Progenitor cell of endocrine pancreas (in vitro differentiated cells): ENCODE measurements around the gene ADAMTS16. TPM values are rescaled to one million over a fixed set of nuclear protein-coding genes. Genes with fewer than 3 reads are reported as not detected.
A peak's percentile ranks its signal among the peaks of the same experiment; 100 is the strongest.

ENCODE experiments used
- DNase-seq: peaks from one replicate; pipeline ENCODE4 v3.0.0; 2021; ENCODE audit warnings: low spot score; ENCODE audit not compliant: unreplicated experiment
- H3K27ac Mint-ChIP-seq: 2 replicates; pipeline ENCODE4 v1.8.0; 2021; ENCODE audit warnings: mild to moderate bottlenecking, moderate library complexity, mixed read lengths
- H3K27me3 Mint-ChIP-seq: 2 replicates; pipeline ENCODE4 v1.8.0; 2021; ENCODE audit warnings: mixed read lengths
- H3K36me3 Mint-ChIP-seq: 2 replicates; pipeline ENCODE4 v1.8.0; 2022; ENCODE audit warnings: mixed read lengths; ENCODE audit not compliant: insufficient read depth
- H3K4me1 Mint-ChIP-seq: 2 replicates; pipeline ENCODE4 v1.8.0; 2021; ENCODE audit warnings: low read depth, mixed read lengths
- H3K4me3 Mint-ChIP-seq: 2 replicates; pipeline ENCODE4 v1.8.0; 2021; ENCODE audit warnings: low read depth, mild to moderate bottlenecking, moderate library complexity, mixed read lengths
- H3K9me3 Mint-ChIP-seq: 2 replicates; pipeline ENCODE4 v1.8.0; 2021; ENCODE audit warnings: low read depth, mixed read lengths
- total RNA-seq: library from RNA; stranded (reverse); gene quantifications from 2 replicates; pipeline ENCODE4 v1.2.1, GENCODE V29; 2021
- TF ChIP-seq, protein P1 (sequence below): fragments of 200-600 bp; sonication (generic); IDR thresholded peaks from one replicate; pipeline ENCODE4 v1.5.0; 2021; ENCODE audit warnings: antibody characterized with exemption, mild to moderate bottlenecking; ENCODE audit not compliant: unreplicated experiment

The ADAMTS16 gene
- total RNA-seq, 1 donor from 2014 or later, result 40.7 TPM

DNA sequence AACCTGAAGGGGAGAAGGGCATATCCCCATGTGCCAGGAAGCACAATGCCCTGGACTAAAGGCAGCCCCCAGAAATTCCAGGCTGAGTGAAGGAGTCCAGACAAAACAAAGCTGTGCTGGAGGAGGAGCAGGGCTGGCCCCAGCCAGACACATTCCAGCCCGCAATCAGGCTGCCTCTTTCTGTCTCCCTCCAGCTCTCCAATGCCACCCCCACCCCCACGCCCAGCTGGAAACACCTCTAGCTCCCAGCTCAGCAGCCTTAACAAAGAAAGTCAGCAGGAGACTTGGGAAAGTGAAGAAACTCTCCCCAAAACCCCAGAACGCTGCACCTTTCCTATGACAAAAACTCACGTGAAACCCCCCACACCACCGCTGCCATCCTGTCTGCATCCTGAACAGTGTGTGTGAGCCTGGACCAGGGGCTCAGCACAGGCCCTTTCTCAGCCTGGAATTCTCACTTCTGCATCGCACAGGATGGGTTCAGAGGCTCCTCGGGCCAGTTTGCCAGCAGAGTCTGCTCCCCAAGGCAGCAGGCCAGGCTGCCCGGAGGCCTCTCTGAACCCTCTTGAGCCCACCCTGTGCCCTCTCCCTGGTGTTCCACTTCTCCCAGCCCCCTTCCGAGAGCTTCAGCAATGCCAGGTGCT, 186.1 kb downstream of the ADAMTS16 start:
- H3K9me3 Mint-ChIP-seq, result peaks cover 9% of the 10 kb centered on the region
- H3K36me3 Mint-ChIP-seq, result peaks cover 25% of the 10 kb centered on the region
- peaks cover 20% of the 10 kb centered on the region for H3K4me1 Mint-ChIP-seq
- no peaks in the 10 kb centered on the region for H3K27me3 Mint-ChIP-seq
- no peak for DNase-seq
- TF ChIP-seq, protein P1, sequence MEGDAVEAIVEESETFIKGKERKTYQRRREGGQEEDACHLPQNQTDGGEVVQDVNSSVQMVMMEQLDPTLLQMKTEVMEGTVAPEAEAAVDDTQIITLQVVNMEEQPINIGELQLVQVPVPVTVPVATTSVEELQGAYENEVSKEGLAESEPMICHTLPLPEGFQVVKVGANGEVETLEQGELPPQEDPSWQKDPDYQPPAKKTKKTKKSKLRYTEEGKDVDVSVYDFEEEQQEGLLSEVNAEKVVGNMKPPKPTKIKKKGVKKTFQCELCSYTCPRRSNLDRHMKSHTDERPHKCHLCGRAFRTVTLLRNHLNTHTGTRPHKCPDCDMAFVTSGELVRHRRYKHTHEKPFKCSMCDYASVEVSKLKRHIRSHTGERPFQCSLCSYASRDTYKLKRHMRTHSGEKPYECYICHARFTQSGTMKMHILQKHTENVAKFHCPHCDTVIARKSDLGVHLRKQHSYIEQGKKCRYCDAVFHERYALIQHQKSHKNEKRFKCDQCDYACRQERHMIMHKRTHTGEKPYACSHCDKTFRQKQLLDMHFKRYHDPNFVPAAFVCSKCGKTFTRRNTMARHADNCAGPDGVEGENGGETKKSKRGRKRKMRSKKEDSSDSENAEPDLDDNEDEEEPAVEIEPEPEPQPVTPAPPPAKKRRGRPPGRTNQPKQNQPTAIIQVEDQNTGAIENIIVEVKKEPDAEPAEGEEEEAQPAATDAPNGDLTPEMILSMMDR, result no peak
- H3K27ac Mint-ChIP-seq, result peak overlapping the region; percentile 92
- no peak overlapping the region for H3K4me3 Mint-ChIP-seq

DNA sequence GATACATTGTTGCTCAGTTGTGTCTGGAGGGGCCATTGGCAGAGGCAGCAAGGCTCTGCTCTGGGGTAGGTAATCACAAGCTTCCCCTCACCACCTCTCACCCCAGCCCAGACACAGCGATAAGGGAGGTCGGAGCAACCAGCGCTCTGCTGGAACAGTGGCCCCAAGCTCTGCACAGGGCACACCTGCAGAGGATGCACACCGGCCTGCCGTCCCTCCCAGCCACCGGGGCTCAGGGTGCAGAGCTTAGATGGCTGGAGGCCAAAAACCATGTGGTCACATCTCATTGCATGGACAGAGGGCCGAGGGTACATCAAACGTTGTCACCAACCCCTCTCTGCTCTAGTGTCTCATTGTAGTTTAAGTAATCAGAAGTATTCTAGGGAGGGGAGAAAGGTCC, 187.0 kb downstream of the ADAMTS16 start:
- Mint-ChIP-seq H3K9me3 (peaks cover 2% of the 10 kb centered on the region), H3K27ac (no peak overlapping the region), H3K27me3 (no peaks in the 10 kb centered on the region), H3K4me3 (no peak overlapping the region), H3K4me1 (peaks cover 28% of the 10 kb centered on the region), H3K36me3 (peaks cover 18% of the 10 kb centered on the region)
- TF ChIP-seq, protein P1, result no peak
- no peak for DNase-seq

DNA sequence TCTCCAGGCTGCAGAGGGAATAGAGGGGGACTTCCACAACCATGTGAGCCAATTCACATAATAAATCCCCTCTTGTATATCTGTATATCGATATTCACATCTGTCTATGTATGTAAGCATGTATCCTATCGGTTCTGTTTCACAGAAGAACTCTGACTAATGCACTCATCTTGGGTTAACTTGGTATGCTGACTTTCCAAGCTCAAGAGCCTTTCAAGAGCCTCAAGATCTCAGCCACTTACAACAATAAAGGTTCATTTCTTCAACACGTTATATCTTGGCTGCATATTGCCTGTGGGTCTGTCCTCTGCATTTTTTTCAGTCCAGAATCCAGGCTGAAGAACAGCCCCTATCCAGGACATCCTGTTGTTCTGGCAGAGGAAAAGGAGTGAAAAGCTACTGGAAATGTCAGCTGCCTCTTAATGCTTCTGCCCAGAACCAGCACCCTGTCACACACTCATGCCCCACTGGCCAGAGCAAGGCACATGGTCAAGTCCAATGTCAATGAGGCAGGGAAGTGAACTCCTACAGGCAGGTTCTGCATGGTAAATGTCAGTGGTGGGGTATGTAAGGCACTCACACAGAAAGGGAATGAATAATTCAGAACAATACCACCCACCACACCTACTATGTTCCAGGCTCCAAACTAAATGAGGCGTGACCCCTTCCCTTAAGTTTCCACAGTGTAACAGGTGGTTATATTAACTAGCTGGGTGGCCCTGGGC, 190.8 kb downstream of the ADAMTS16 start:
- Mint-ChIP-seq H3K4me1 (peaks cover 42% of the 10 kb centered on the region), H3K9me3 (no peaks in the 10 kb centered on the region), H3K36me3 (peaks cover 13% of the 10 kb centered on the region), H3K27me3 (no peaks in the 10 kb centered on the region), H3K27ac (no peak overlapping the region), H3K4me3 (no peak overlapping the region)
- no peak for DNase-seq
- TF ChIP-seq, protein P1, result no peak

DNA sequence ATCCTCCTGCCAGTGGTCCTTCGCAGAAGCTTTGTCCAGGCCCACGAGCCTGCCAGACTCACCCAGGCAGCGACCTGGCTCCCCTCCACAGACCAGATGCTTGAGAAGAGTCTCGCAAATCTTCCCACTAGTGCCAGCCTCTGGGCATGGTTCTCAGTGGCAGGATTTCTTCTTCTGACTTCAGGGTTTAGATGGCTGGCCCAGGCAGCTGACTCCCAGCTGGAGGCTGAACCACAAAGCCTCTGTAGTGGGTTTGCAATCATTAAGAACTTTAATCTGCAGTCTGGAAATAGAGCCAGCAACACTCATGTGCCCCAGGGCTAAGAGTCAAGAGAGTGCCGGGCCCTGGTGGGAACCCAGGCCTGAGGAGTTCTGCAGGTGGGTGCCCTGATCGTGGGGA, 191.7 kb downstream of the ADAMTS16 start:
- no peak overlapping the region for H3K4me3 Mint-ChIP-seq
- H3K4me1 Mint-ChIP-seq, result peaks cover 40% of the 10 kb centered on the region
- TF ChIP-seq, protein P1, result no peak
- H3K27ac Mint-ChIP-seq, result no peak overlapping the region
- H3K27me3 Mint-ChIP-seq, result no peaks in the 10 kb centered on the region
- DNase-seq, result no peak
- H3K9me3 Mint-ChIP-seq, result no peaks in the 10 kb centered on the region
- peaks cover 13% of the 10 kb centered on the region for H3K36me3 Mint-ChIP-seq

DNA sequence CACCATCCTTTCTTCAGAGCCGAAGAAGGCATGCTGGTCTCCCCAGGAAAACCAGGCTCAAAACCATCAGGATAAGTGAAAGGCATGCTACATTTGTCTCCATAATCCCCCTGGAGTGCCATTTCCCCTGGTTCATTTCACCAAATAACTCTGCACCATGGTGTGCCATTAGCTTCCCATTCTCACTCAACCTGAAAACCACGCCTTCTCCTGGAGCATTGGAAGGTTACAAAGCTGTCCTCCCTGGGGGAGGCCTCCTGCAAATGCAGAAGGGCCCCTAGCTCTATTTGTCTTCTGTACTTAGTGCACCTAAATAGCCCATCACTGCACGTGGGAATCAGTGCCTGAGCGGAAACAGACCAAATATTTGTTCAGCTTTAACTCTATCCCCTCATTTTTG, 192.2 kb downstream of the ADAMTS16 start:
- peaks cover 38% of the 10 kb centered on the region for H3K4me1 Mint-ChIP-seq
- peak overlapping the region; percentile 54 for H3K27ac Mint-ChIP-seq
- H3K9me3 Mint-ChIP-seq, result no peaks in the 10 kb centered on the region

More for the DNA sequence above, 192.2 kb downstream of the ADAMTS16 start:
- TF ChIP-seq, protein P1, result no peak
- Mint-ChIP-seq H3K4me3 (no peak overlapping the region), H3K27me3 (no peaks in the 10 kb centered on the region), H3K36me3 (peaks cover 11% of the 10 kb centered on the region)
- DNase-seq, result no peak
